B cell (primary cell): ENCODE results near the gene GFRAL.

Experiments
- EZH2 ChIP-seq: IDR thresholded peaks from 2 replicates; pipeline ENCODE4 v1.6.1; 2012; ENCODE audit warnings: borderline replicate concordance, low read depth, mild to moderate bottlenecking, moderate library complexity, low read length; ENCODE audit not compliant: insufficient read depth, poor library complexity, severe bottlenecking
- TF ChIP-seq, protein P1 (sequence below): fragments of 200-600 bp; IDR thresholded peaks from one replicate; pipeline ENCODE4 v1.8.0; 2022; ENCODE audit warnings: antibody characterized with exemption, mild to moderate bottlenecking

DNA sequence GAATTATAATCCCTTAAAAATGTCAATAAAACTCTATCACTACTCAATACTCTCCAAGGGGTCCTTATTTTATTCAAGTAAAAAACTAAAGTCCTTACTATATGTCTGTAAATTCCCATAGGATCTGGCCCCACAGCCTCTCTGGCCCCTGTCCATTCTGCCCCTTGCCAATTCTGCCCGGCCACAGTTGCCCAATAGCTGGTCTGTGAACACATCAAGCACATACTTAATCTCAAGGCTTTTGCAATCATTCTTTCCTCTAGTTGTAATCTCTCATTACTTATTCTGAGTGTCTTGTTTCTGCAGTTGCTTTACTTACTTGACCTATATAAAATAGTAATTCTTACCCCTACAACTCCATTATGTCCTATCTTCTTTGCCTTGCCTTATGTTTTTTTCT lies 22.5 kb upstream of the GFRAL start:
- no peak for TF ChIP-seq EZH2
- TF ChIP-seq, protein P1, sequence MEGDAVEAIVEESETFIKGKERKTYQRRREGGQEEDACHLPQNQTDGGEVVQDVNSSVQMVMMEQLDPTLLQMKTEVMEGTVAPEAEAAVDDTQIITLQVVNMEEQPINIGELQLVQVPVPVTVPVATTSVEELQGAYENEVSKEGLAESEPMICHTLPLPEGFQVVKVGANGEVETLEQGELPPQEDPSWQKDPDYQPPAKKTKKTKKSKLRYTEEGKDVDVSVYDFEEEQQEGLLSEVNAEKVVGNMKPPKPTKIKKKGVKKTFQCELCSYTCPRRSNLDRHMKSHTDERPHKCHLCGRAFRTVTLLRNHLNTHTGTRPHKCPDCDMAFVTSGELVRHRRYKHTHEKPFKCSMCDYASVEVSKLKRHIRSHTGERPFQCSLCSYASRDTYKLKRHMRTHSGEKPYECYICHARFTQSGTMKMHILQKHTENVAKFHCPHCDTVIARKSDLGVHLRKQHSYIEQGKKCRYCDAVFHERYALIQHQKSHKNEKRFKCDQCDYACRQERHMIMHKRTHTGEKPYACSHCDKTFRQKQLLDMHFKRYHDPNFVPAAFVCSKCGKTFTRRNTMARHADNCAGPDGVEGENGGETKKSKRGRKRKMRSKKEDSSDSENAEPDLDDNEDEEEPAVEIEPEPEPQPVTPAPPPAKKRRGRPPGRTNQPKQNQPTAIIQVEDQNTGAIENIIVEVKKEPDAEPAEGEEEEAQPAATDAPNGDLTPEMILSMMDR: no peak
